ENCODE data around the gene BTAF1. TPM values are rescaled to one million over a fixed set of nuclear protein-coding genes. Genes with fewer than 3 reads are reported as not detected.

BTAF1 gene
- polyA plus RNA-seq, 1 donor (not counting 4 experiments of a cell fraction or from before 2014, with no cell fraction given): 42.9 TPM

DNA sequence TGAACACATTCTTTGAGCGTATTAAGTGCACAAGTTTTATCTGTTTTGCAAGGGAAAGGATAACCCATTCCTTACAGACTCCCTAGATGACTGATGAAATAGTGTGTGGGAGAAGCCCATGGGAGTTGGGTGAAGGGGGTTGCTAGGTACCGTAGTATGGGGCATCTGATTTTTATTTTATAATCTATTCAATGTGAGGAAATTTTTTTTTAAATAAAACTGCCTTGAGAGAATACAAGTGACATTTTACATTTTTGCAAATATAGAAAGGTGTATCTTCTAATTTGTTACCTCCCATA lies 1.4 kb downstream of the BTAF1 start:
- no peak for FAIRE-seq
- no peak for TF ChIP-seq CTCF (optimal IDR thresholded peaks at IDR 0.05 in 1 of 3, IDR thresholded peaks at IDR 0.05 in 1 of 3, conservative IDR thresholded peaks at IDR 0.05 in 1 of 3; ENCODE audit: extremely low read depth in 1 of 3, insufficient read depth in 2 of 3, low read length in 3 of 3)
- no peak for TF ChIP-seq EZH2 (IDR thresholded peaks at IDR 0.05; ENCODE audit: low read length)
- no peak overlapping the region for H2AFZ ChIP-seq (ENCODE audit: control insufficient read depth, low read length)
- H3K4me3 ChIP-seq (ENCODE audit: control insufficient read depth in 2 of 3, extremely low read depth in 1 of 3, insufficient read depth in 2 of 3, low read depth in 1 of 3, low read length in 3 of 3): peak overlapping the region; percentile 64 to 99 (median 98)
- no peaks in the 10 kb centered on the region for H3K27me3 ChIP-seq (ENCODE audit: control insufficient read depth, extremely low read depth, insufficient read depth, low read length)
- H3K9ac ChIP-seq (ENCODE audit: control insufficient read depth, extremely low read depth, insufficient read depth, low read length): peak overlapping the region; percentile 99
- no peaks in the 10 kb centered on the region for H3K9me3 ChIP-seq (ENCODE audit: control insufficient read depth, low read depth, low read length)
- H3K27ac ChIP-seq (ENCODE audit: control insufficient read depth, insufficient read depth, low read length): peak overlapping the region; percentile 97
- H3K79me2 ChIP-seq (ENCODE audit: control insufficient read depth, insufficient read depth, low read length): peaks cover 61% of the 10 kb centered on the region
- H3K4me1 ChIP-seq (ENCODE audit: control insufficient read depth, extremely low read depth, insufficient read depth, low read length): peaks cover 16% of the 10 kb centered on the region
- H3K36me3 ChIP-seq (ENCODE audit: control insufficient read depth in 2 of 2, extremely low read depth in 1 of 2, insufficient read depth in 2 of 2, low read length in 2 of 2): peaks cover 0 to 2% of the 10 kb centered on the region in 2 experiments
- no peak for DNase-seq (ENCODE audit: low read depth, low spot score)
- H4K20me1 ChIP-seq (ENCODE audit: control insufficient read depth, extremely low read depth, insufficient read depth, low read length): peaks cover 3% of the 10 kb centered on the region
- peak overlapping the region; percentile 87 for H3K4me2 ChIP-seq (ENCODE audit: control insufficient read depth, extremely low read depth, insufficient read depth, low read depth, low read length)
- no peaks in the 10 kb centered on the region for H3K9me1 ChIP-seq (ENCODE audit: control insufficient read depth, extremely low read depth, insufficient read depth, low read length)
- dilution Hi-C loops (cut with MboI; ENCODE audit: extremely low pct_ligation_motif_present, low sequenced_read_pairs): no loop called here

DNA sequence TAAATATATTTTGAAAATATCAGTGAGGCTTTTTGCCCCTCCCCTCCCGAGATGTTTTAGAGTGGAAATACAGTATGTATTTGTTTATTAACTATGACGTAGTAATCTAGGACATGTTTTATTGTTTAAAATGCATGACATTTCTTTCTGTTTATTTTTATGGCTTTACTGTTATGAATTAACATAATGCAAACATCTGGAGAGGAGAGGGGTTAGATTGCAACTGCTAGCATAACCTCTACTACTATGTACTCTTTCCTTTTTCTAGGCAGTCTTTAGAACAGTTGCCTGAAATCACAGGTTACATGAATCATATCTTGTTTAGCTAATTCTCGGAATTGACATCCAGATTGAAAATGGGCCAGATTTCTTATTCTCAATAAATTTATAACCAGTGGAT lies 7.4 kb downstream of the BTAF1 start:
- no peak for FAIRE-seq

More for the DNA sequence above, 7.4 kb downstream of the BTAF1 start:
- no peak for TF ChIP-seq EZH2 (IDR thresholded peaks at IDR 0.05; ENCODE audit: low read length)
- TF ChIP-seq CTCF (optimal IDR thresholded peaks at IDR 0.05 in 1 of 3, IDR thresholded peaks at IDR 0.05 in 1 of 3, conservative IDR thresholded peaks at IDR 0.05 in 1 of 3; ENCODE audit: extremely low read depth in 1 of 3, insufficient read depth in 2 of 3, low read length in 3 of 3): no peak
- H3K4me2 ChIP-seq (ENCODE audit: control insufficient read depth, extremely low read depth, insufficient read depth, low read depth, low read length): no peak overlapping the region
- H3K9me3 ChIP-seq (ENCODE audit: control insufficient read depth, low read depth, low read length): no peaks in the 10 kb centered on the region
- H3K4me1 ChIP-seq (ENCODE audit: control insufficient read depth, extremely low read depth, insufficient read depth, low read length): peaks cover 17% of the 10 kb centered on the region
- dilution Hi-C loops (cut with MboI; ENCODE audit: extremely low pct_ligation_motif_present, low sequenced_read_pairs): no loop called here
- H3K27me3 ChIP-seq (ENCODE audit: control insufficient read depth, extremely low read depth, insufficient read depth, low read length): no peaks in the 10 kb centered on the region
- no peak overlapping the region for H3K9ac ChIP-seq (ENCODE audit: control insufficient read depth, extremely low read depth, insufficient read depth, low read length)
- H3K9me1 ChIP-seq (ENCODE audit: control insufficient read depth, extremely low read depth, insufficient read depth, low read length): peaks cover 2% of the 10 kb centered on the region
- no peak overlapping the region for H3K4me3 ChIP-seq (ENCODE audit: control insufficient read depth in 2 of 3, extremely low read depth in 1 of 3, insufficient read depth in 2 of 3, low read depth in 1 of 3, low read length in 3 of 3)
- H3K36me3 ChIP-seq (ENCODE audit: control insufficient read depth in 2 of 2, extremely low read depth in 1 of 2, insufficient read depth in 2 of 2, low read length in 2 of 2): peaks cover 0 to 2% of the 10 kb centered on the region in 2 experiments
- DNase-seq (ENCODE audit: low read depth, low spot score): no peak
- H2AFZ ChIP-seq (ENCODE audit: control insufficient read depth, low read length): no peak overlapping the region
- peaks cover under 1% of the 10 kb centered on the region for H4K20me1 ChIP-seq (ENCODE audit: control insufficient read depth, extremely low read depth, insufficient read depth, low read length)
- peaks cover 84% of the 10 kb centered on the region for H3K79me2 ChIP-seq (ENCODE audit: control insufficient read depth, insufficient read depth, low read length)
- H3K27ac ChIP-seq (ENCODE audit: control insufficient read depth, insufficient read depth, low read length): no peak overlapping the region

Measured in keratinocyte (primary cell).